Right atrium auricular region (tissue), 2 donors: ENCODE results near the gene PRKD1. TPM values are rescaled to one million over a fixed set of nuclear protein-coding genes. Genes with fewer than 3 reads are reported as not detected.
"Not testable (repeated sequence)": the region's sequence is repeated elsewhere in the genome, so short reads cannot be mapped to it uniquely, and the experiment has no call there.

Experiments used
- DNase-seq: peaks from one replicate; pipeline ENCODE4 v3.0.0-alpha.2; 2019; ENCODE audit warnings: low spot score
- H3K27ac ChIP-seq, 2 donors: fragments of 200-600 bp; sonication (generic); 1 replicate in 1 of 2; 2 replicates in 1 of 2; pipeline ENCODE4 v1.5.1; 2016 to 2019
- H3K27me3 ChIP-seq, 2 donors: fragments of 200-600 bp; sonication (generic); one replicate each; pipeline versions ENCODE4 v1.5.1 to v1.6.0; 2017 to 2019
- H3K36me3 ChIP-seq: fragments of 200-600 bp; sonication (generic); one replicate; pipeline ENCODE4 v1.5.1; 2016
- H3K4me1 ChIP-seq, 2 donors: fragments of 200-600 bp; sonication (generic); one replicate each; pipeline versions ENCODE4 v1.5.1 to v1.6.0; 2017 to 2019
- H3K4me3 ChIP-seq, 2 donors: fragments of 200-600 bp; sonication (generic); 1 replicate in 1 of 2; 2 replicates in 1 of 2; pipeline ENCODE4 v1.5.1; 2017 to 2019; ENCODE audit warnings: mild to moderate bottlenecking in 1 of 2, moderate library complexity in 1 of 2
- H3K9me3 ChIP-seq, 2 donors: fragments of 200-600 bp; sonication (generic); one replicate each; pipeline ENCODE4 v1.5.1; 2019
- total RNA-seq, 2 donors: library from RNA; depleted of rRNA; stranded (reverse); fragments of >200 nt; gene quantifications; one replicate each; pipeline ENCODE4 v1.1.0, GENCODE V29; 2016
- TF ChIP-seq, protein P1 (sequence below), 2 donors: fragments of 200-600 bp; sonication (generic); IDR thresholded peaks; one replicate each; pipeline ENCODE4 v1.5.1; 2019; ENCODE audit warnings: antibody characterized with exemption in 2 of 2

PRKD1 gene
- total RNA-seq, 2 donors from 2014 or later: 4.3 to 7.5 TPM

DNA sequence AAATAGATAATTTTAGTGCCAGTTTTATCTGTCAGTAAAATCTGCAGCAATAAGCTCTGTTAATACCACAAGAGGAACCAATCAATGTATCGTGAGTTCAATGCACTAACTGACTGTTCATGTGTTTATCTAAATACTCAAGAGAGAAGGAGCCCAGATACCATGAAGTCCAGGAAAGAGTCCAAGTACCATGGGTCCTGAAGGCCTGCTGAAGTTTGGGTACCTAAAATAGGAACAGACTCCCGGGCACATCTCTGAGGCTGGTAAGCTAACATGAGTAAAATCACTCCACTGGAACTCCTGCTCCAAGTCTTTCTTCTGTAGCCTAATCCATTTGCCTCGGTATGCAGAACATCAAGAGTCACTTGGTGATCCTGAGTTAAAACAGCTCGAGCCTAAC is 71.1 kb downstream of the PRKD1 start:
- Histone ChIP-seq H3K27ac (no peak overlapping the region), H3K4me1 (no peaks in the 10 kb centered on the region), H3K4me3 (no peak overlapping the region), H3K36me3 (no peaks in the 10 kb centered on the region), H3K9me3 (peaks cover 0 to 8% of the 10 kb centered on the region in 2 donors), H3K27me3 (no peaks in the 10 kb centered on the region)
- no peak for DNase-seq
- TF ChIP-seq, protein P1, sequence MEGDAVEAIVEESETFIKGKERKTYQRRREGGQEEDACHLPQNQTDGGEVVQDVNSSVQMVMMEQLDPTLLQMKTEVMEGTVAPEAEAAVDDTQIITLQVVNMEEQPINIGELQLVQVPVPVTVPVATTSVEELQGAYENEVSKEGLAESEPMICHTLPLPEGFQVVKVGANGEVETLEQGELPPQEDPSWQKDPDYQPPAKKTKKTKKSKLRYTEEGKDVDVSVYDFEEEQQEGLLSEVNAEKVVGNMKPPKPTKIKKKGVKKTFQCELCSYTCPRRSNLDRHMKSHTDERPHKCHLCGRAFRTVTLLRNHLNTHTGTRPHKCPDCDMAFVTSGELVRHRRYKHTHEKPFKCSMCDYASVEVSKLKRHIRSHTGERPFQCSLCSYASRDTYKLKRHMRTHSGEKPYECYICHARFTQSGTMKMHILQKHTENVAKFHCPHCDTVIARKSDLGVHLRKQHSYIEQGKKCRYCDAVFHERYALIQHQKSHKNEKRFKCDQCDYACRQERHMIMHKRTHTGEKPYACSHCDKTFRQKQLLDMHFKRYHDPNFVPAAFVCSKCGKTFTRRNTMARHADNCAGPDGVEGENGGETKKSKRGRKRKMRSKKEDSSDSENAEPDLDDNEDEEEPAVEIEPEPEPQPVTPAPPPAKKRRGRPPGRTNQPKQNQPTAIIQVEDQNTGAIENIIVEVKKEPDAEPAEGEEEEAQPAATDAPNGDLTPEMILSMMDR (IDR thresholded peaks at IDR 0.05): no peak

DNA sequence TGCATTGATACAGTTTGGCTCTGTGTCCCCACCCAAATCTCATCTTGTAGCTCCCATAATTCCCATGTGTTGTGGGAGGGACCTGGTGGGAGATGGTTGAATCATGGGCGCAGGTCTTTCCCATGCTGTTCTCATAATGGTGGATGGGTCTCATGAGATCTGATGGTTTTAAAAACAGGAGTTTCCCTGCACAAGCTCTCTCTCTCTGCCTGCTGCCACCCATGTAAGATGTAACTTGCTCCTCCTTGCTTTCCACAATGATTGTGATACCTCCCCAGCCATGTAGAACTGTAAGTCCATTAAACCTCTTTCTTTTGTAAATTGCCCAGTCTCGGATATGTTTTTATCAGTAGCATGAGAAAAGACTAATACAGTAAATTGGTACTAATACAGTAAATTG is 74.0 kb downstream of the PRKD1 start:
- H3K27ac ChIP-seq, H3K4me1 ChIP-seq, H3K4me3 ChIP-seq, H3K27me3 ChIP-seq, H3K36me3 ChIP-seq, H3K9me3 ChIP-seq, DNase-seq: not testable (repeated sequence)

DNA sequence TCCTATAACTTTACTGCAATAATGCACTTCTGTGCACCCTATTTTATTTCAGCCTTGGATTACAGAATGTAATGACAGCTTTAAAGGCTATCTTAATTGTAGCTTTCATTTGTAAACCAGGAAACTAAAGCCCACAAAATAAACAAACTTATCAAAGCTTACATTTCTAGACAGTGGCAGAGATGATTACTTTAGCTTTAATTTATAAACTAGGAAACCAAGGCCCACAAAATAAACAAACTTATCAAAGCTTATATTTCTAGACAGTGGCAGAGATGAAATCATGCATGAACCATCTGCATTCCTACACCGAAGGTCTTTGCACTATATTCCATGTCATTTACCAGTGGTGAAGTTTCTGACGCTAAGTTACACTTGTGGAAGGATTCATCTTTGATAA is 74.4 kb downstream of the PRKD1 start:
- H3K27ac ChIP-seq: no peak overlapping the region

DNA sequence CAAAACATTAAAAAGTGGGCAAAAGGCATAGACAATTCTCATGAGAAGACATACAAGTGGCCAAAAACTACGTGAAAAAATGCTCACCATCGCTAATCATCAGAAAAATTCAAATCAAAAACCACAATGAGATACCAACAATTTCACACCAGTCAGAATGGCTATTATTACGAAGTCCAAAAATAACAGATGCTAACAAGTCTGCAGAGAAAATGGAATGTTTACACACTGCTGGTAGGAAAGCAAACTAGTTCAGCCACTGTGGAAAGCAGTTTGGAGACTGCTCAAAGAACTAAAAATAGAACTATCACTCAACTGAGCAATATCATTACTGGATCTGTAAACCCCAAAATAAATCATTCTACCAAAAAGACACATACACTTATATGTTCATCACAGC is 76.2 kb downstream of the PRKD1 start:
- TF ChIP-seq, protein P1 (IDR thresholded peaks at IDR 0.05): no peak
- Histone ChIP-seq H3K27me3 (no peaks in the 10 kb centered on the region), H3K9me3 (peaks cover 0 to 8% of the 10 kb centered on the region in 2 donors), H3K4me1 (no peaks in the 10 kb centered on the region), H3K4me3 (no peak overlapping the region), H3K36me3 (no peaks in the 10 kb centered on the region), H3K27ac (no peak overlapping the region)
- no peak for DNase-seq

More for the DNA sequence above, 74.4 kb downstream of the PRKD1 start:
- no peak for DNase-seq
- Histone ChIP-seq H3K4me3 (no peak overlapping the region), H3K36me3 (no peaks in the 10 kb centered on the region), H3K27me3 (no peaks in the 10 kb centered on the region), H3K4me1 (no peaks in the 10 kb centered on the region), H3K9me3 (peaks cover 0 to 8% of the 10 kb centered on the region in 2 donors)
- TF ChIP-seq, protein P1 (IDR thresholded peaks at IDR 0.05): no peak

DNA sequence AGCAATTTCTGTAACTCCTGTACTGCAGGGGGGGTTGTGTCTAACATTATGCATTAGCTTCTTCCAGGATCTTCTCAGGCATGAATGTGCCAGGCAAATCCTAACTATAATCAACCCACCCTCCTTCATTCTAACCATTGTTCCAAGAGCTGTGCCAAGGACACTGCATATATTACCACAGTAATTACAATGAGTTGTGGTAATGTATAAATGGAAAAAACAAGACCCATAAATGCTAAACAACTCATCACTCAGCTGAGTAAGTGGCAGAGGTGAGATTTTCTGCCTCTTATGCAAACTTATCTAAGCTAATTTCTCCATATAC is 80.6 kb downstream of the PRKD1 start:
- Histone ChIP-seq H3K9me3 (peaks cover 0 to 6% of the 10 kb centered on the region in 2 donors), H3K27me3 (no peaks in the 10 kb centered on the region), H3K4me3 (no peak overlapping the region), H3K4me1 (no peaks in the 10 kb centered on the region), H3K36me3 (no peaks in the 10 kb centered on the region), H3K27ac (no peak overlapping the region)
- DNase-seq: no peak
- TF ChIP-seq, protein P1 (IDR thresholded peaks at IDR 0.05): no peak

DNA sequence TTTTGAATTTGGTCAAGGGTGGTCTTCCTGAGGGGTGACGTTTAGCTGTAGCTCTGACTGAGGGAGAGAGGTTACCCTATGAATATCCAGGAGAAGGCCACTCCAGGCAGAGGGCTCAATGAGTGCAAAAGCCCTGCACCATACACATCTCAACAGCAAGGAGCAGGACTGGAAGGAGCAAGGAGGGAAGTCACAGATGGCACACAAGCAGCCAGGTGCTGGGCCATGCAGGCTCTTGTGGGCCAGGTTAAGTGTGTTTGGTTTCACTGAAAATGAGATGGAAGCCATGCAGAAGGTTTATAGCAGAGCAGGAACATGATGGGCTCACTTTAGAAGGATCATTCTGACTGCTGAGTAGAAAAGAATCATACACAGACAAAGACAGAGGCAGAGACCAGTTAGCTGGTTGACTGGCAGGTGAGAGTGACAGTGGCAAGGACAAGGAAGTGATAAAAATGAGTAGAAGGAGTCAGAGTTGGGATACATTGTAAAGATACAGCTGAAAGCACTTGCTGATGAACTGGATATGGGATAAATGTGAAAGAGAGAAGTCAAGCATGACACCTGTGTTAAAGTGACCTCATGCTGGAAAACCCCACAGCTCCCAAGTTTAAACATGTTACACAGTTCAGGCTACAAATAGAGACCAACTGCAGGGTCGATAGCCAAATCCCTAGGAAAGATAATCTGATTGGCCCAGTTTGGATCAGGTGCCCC is 81.2 kb downstream of the PRKD1 start:
- no peak for DNase-seq
- Histone ChIP-seq H3K27me3 (no peaks in the 10 kb centered on the region), H3K27ac (no peak overlapping the region), H3K4me3 (no peak overlapping the region), H3K4me1 (no peaks in the 10 kb centered on the region), H3K9me3 (peaks cover 0 to 1% of the 10 kb centered on the region in 2 donors), H3K36me3 (no peaks in the 10 kb centered on the region)
- TF ChIP-seq, protein P1 (IDR thresholded peaks at IDR 0.05): no peak
